Neutrophil (primary cell): ENCODE measurements around the gene KIAA1549.

Experiments used
- H3K27ac ChIP-seq: fragments of 200-600 bp; sonication (generic); 2 replicates; pipeline ENCODE4 v1.5.1; 2016; ENCODE audit warnings: mild to moderate bottlenecking, moderate library complexity
- H3K27me3 ChIP-seq: fragments of 200-600 bp; sonication (generic); 2 replicates; pipeline ENCODE4 v1.6.0; 2016; ENCODE audit warnings: mild to moderate bottlenecking
- H3K36me3 ChIP-seq: fragments of 200-600 bp; sonication (generic); 2 replicates; pipeline ENCODE4 v1.5.1; 2017
- H3K4me1 ChIP-seq, 2 experiments: fragments of 200-600 bp in 1 of 2; sonication (generic) in 1 of 2; 1 replicate in 1 of 2; 2 replicates in 1 of 2; pipeline versions ENCODE4 v1.5.1 to v1.6.1; 2013 to 2016; ENCODE audit warnings: low read depth in 1 of 2, low read length in 1 of 2, mild to moderate bottlenecking in 1 of 2, moderate library complexity in 1 of 2; ENCODE audit not compliant: control insufficient read depth in 1 of 2, insufficient read depth in 1 of 2
- H3K4me3 ChIP-seq, 2 experiments: fragments of 200-600 bp in 1 of 2; sonication (generic) in 1 of 2; 1 replicate in 1 of 2; 2 replicates in 1 of 2; pipeline ENCODE4 v1.5.1; 2013 to 2016; ENCODE audit warnings: low read depth in 1 of 2, low read length in 1 of 2, mild to moderate bottlenecking in 1 of 2, moderate library complexity in 1 of 2
- H3K9me3 ChIP-seq: fragments of 200-600 bp; sonication (generic); 2 replicates; pipeline ENCODE4 v1.5.1; 2016
- CTCF ChIP-seq: fragments of 200-600 bp; sonication (generic); IDR thresholded peaks from 2 replicates; pipeline ENCODE4 v1.5.1; 2016; ENCODE audit warnings: antibody characterized with exemption

The KIAA1549 gene

GRCh38 chr7:138886501-138886917, 94.7 kb downstream of the KIAA1549 start:
- Histone ChIP-seq H3K9me3 (no peaks in the 10 kb centered on the region), H3K4me1 (peaks cover 0 to 6% of the 10 kb centered on the region in 2 experiments), H3K27me3 (no peaks in the 10 kb centered on the region), H3K36me3 (no peaks in the 10 kb centered on the region), H3K27ac (no peak overlapping the region), H3K4me3 (no peak overlapping the region)
- peak; percentile 49 for TF ChIP-seq CTCF

GRCh38 chr7:138885383-138886147, 95.6 kb downstream of the KIAA1549 start:
- Histone ChIP-seq H3K27me3 (no peaks in the 10 kb centered on the region), H3K4me3 (no peak overlapping the region), H3K9me3 (no peaks in the 10 kb centered on the region), H3K4me1 (peaks cover 0 to 6% of the 10 kb centered on the region in 2 experiments), H3K36me3 (no peaks in the 10 kb centered on the region), H3K27ac (no peak overlapping the region)
- TF ChIP-seq CTCF: no peak

GRCh38 chr7:138882249-138882648, 98.9 kb downstream of the KIAA1549 start:
- no peak for TF ChIP-seq CTCF
- Histone ChIP-seq H3K4me3 (no peak overlapping the region), H3K4me1 (peaks cover 0 to 6% of the 10 kb centered on the region in 2 experiments), H3K27me3 (no peaks in the 10 kb centered on the region), H3K36me3 (no peaks in the 10 kb centered on the region), H3K9me3 (no peaks in the 10 kb centered on the region), H3K27ac (no peak overlapping the region)

- TF ChIP-seq CTCF: no peak
- Histone ChIP-seq H3K27ac (no peak overlapping the region), H3K27me3 (no peaks in the 10 kb centered on the region), H3K4me3 (no peak overlapping the region), H3K36me3 (no peaks in the 10 kb centered on the region), H3K4me1 (peaks cover 0 to 4% of the 10 kb centered on the region in 2 experiments), H3K9me3 (no peaks in the 10 kb centered on the region)
These were observed 99.5 kb downstream of the KIAA1549 start for GRCh38 chr7:138881579-138882188.

- H3K4me1 ChIP-seq: no peaks in the 10 kb centered on the region
- H3K4me3 ChIP-seq: no peak overlapping the region
- H3K36me3 ChIP-seq: no peaks in the 10 kb centered on the region
- H3K27me3 ChIP-seq: no peaks in the 10 kb centered on the region
- TF ChIP-seq CTCF: no peak
- H3K27ac ChIP-seq: no peak overlapping the region
- H3K9me3 ChIP-seq: no peaks in the 10 kb centered on the region
These were observed 100.2 kb downstream of the KIAA1549 start for GRCh38 chr7:138880881-138881578.
